SH-SY5Y (cell line): ENCODE results near the gene SLC35G6.

Experiments
- GATA2 ChIP-seq: IDR thresholded peaks from 2 replicates; pipeline ENCODE4 v1.6.1; 2011; ENCODE audit warnings: mild to moderate bottlenecking, low read depth, low read length
- GATA3 ChIP-seq: IDR thresholded peaks from 2 replicates; pipeline ENCODE4 v1.6.1; 2011; ENCODE audit warnings: low read depth, mild to moderate bottlenecking, low read length, moderate library complexity

- TF ChIP-seq GATA2 (no peak), GATA3 (no peak)
Measured at GRCh38 chr17:7442142-7442541, 39.1 kb upstream of the SLC35G6 start.
